ENCODE data around the gene TENT5C. TPM values are rescaled to one million over a fixed set of nuclear protein-coding genes. Genes with fewer than 3 reads are reported as not detected.

Gene TENT5C
- polyA plus RNA-seq, 1 donor (not counting 4 experiments of a cell fraction or from before 2014, with no cell fraction given), result 0.13 TPM

- Histone ChIP-seq H3K4me1 (ENCODE audit: control insufficient read depth, extremely low read depth, insufficient read depth, low read length) (peaks cover 32% of the 10 kb centered on the region), H3K4me3 (ENCODE audit: control insufficient read depth in 2 of 3, extremely low read depth in 1 of 3, insufficient read depth in 2 of 3, low read depth in 1 of 3, low read length in 3 of 3) (no peak overlapping the region), H3K36me3 (ENCODE audit: control insufficient read depth in 2 of 2, extremely low read depth in 1 of 2, insufficient read depth in 2 of 2, low read length in 2 of 2) (no peaks in the 10 kb centered on the region), H3K79me2 (ENCODE audit: control insufficient read depth, insufficient read depth, low read length) (no peaks in the 10 kb centered on the region), H2AFZ (ENCODE audit: control insufficient read depth, low read length) (no peak overlapping the region), H3K9me3 (ENCODE audit: control insufficient read depth, low read depth, low read length) (no peaks in the 10 kb centered on the region), H4K20me1 (ENCODE audit: control insufficient read depth, extremely low read depth, insufficient read depth, low read length) (no peaks in the 10 kb centered on the region), H3K27ac (ENCODE audit: control insufficient read depth, insufficient read depth, low read length) (no peak overlapping the region), H3K27me3 (ENCODE audit: control insufficient read depth, extremely low read depth, insufficient read depth, low read length) (no peaks in the 10 kb centered on the region), H3K4me2 (ENCODE audit: control insufficient read depth, extremely low read depth, insufficient read depth, low read depth, low read length) (peak overlapping the region; percentile 27), H3K9me1 (ENCODE audit: control insufficient read depth, extremely low read depth, insufficient read depth, low read length) (no peaks in the 10 kb centered on the region), H3K9ac (ENCODE audit: control insufficient read depth, extremely low read depth, insufficient read depth, low read length) (no peak overlapping the region)
- dilution Hi-C loops (cut with MboI; ENCODE audit: extremely low pct_ligation_motif_present, low sequenced_read_pairs), result no loop called here
- no peak for DNase-seq (ENCODE audit: low read depth, low spot score)
- no peak for FAIRE-seq
- TF ChIP-seq EZH2 (IDR thresholded peaks at IDR 0.05; ENCODE audit: low read length), result no peak
- no peak for TF ChIP-seq CTCF (optimal IDR thresholded peaks at IDR 0.05 in 1 of 3, IDR thresholded peaks at IDR 0.05 in 1 of 3, conservative IDR thresholded peaks at IDR 0.05 in 1 of 3; ENCODE audit: extremely low read depth in 1 of 3, insufficient read depth in 2 of 3, low read length in 3 of 3)
These were observed 48.8 kb downstream of the TENT5C start for GRCh38 chr1:117654493-117655219.

GRCh38 chr1:117655220-117655577 is 49.4 kb downstream of the TENT5C start:
- H3K9me1 ChIP-seq (ENCODE audit: control insufficient read depth, extremely low read depth, insufficient read depth, low read length), result no peaks in the 10 kb centered on the region
- H3K9me3 ChIP-seq (ENCODE audit: control insufficient read depth, low read depth, low read length), result no peaks in the 10 kb centered on the region
- no peak overlapping the region for H3K27ac ChIP-seq (ENCODE audit: control insufficient read depth, insufficient read depth, low read length)
- H3K4me3 ChIP-seq (ENCODE audit: control insufficient read depth in 2 of 3, extremely low read depth in 1 of 3, insufficient read depth in 2 of 3, low read depth in 1 of 3, low read length in 3 of 3), result no peak overlapping the region
- dilution Hi-C loops (cut with MboI; ENCODE audit: extremely low pct_ligation_motif_present, low sequenced_read_pairs), result no loop called here
- H3K79me2 ChIP-seq (ENCODE audit: control insufficient read depth, insufficient read depth, low read length), result no peaks in the 10 kb centered on the region
- peak overlapping the region; percentile 27 for H3K4me2 ChIP-seq (ENCODE audit: control insufficient read depth, extremely low read depth, insufficient read depth, low read depth, low read length)
- no peak overlapping the region for H3K9ac ChIP-seq (ENCODE audit: control insufficient read depth, extremely low read depth, insufficient read depth, low read length)
- TF ChIP-seq CTCF (optimal IDR thresholded peaks at IDR 0.05 in 1 of 3, IDR thresholded peaks at IDR 0.05 in 1 of 3, conservative IDR thresholded peaks at IDR 0.05 in 1 of 3; ENCODE audit: extremely low read depth in 1 of 3, insufficient read depth in 2 of 3, low read length in 3 of 3) (no peak), EZH2 (IDR thresholded peaks at IDR 0.05; ENCODE audit: low read length) (no peak)
- H3K36me3 ChIP-seq (ENCODE audit: control insufficient read depth in 2 of 2, extremely low read depth in 1 of 2, insufficient read depth in 2 of 2, low read length in 2 of 2), result no peaks in the 10 kb centered on the region
- H3K4me1 ChIP-seq (ENCODE audit: control insufficient read depth, extremely low read depth, insufficient read depth, low read length), result peaks cover 32% of the 10 kb centered on the region
- H3K27me3 ChIP-seq (ENCODE audit: control insufficient read depth, extremely low read depth, insufficient read depth, low read length), result no peaks in the 10 kb centered on the region
- H4K20me1 ChIP-seq (ENCODE audit: control insufficient read depth, extremely low read depth, insufficient read depth, low read length), result no peaks in the 10 kb centered on the region
- FAIRE-seq (no peak), DNase-seq (ENCODE audit: low read depth, low spot score) (no peak)
- no peak overlapping the region for H2AFZ ChIP-seq (ENCODE audit: control insufficient read depth, low read length)
